KOPT-K1 (cell line): ENCODE measurements around the gene FMNL2.

ENCODE experiments used
- H3K27ac ChIP-seq: fragments of 200-600 bp; sonication (generic); 2 replicates; pipeline ENCODE4 v1.5.1; 2016; ENCODE audit warnings: antibody characterized with exemption, mild to moderate bottlenecking, low read depth, low read length; ENCODE audit not compliant: poor library complexity, severe bottlenecking
- H3K36me3 ChIP-seq: fragments of 200-600 bp; sonication (generic); 2 replicates; pipeline ENCODE4 v1.5.1; 2017; ENCODE audit warnings: antibody characterized with exemption, mild to moderate bottlenecking, low read length, moderate library complexity; ENCODE audit not compliant: insufficient read depth
- H3K9me3 ChIP-seq: fragments of 200-600 bp; sonication (generic); 2 replicates; pipeline ENCODE4 v1.5.1; 2017; ENCODE audit warnings: antibody characterized with exemption, low read length, mild to moderate bottlenecking; ENCODE audit not compliant: insufficient read depth, poor library complexity, severe bottlenecking

The FMNL2 gene

GRCh38 chr2:152352616-152353015 lies 17.6 kb downstream of the FMNL2 start:
- Histone ChIP-seq H3K36me3 (no peaks in the 10 kb centered on the region), H3K9me3 (no peaks in the 10 kb centered on the region), H3K27ac (no peak overlapping the region)

DNA sequence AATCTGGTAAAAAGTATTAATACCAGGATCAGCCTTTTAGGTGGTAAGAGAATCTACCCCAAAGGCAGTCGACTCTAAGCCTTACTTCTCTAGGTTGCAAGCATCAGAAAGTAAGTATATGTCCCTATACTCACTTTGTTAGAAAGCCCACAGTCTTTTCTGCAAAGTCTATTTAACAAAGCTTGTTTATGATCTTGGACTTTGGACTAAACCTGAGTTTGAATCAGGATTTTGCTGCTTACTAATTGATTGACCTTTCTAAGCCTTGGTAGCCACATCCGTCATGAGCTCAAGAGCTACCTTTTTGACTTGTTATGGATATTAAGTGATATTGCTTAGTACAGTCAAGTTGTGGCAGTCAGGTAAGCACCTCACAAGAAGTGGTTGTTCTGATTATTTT lies 18.4 kb downstream of the FMNL2 start:
- no peaks in the 10 kb centered on the region for H3K9me3 ChIP-seq
- H3K36me3 ChIP-seq = no peaks in the 10 kb centered on the region
- no peak overlapping the region for H3K27ac ChIP-seq

- Histone ChIP-seq H3K9me3 (no peaks in the 10 kb centered on the region), H3K36me3 (no peaks in the 10 kb centered on the region), H3K27ac (no peak overlapping the region)
Observed at GRCh38 chr2:152354069-152354755, 19.2 kb downstream of the FMNL2 start.

GRCh38 chr2:152354909-152355308 lies 19.9 kb downstream of the FMNL2 start:
- no peaks in the 10 kb centered on the region for H3K9me3 ChIP-seq
- H3K27ac ChIP-seq = no peak overlapping the region
- H3K36me3 ChIP-seq = no peaks in the 10 kb centered on the region

DNA sequence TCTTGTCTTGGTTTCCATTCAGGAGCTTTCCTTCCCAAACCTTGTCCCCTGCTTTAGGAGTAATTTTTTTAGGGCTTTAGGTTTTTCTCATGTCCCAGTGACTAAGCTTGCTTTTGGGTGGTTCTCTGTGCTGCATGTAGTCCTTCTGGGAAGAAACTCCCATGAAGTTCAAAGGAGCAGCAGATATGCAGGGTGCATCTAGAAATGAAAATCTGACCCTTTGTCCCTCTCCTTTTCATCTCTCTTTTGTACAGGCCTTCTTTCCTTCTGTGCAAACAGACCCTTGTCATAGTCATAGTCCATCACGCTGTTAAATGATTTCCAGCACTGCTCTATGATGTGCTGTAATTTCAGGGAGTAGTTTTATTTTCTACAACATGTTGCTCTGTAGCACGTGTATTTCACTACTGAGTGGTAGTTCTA lies 20.4 kb downstream of the FMNL2 start:
- H3K27ac ChIP-seq = no peak overlapping the region
- no peaks in the 10 kb centered on the region for H3K36me3 ChIP-seq
- H3K9me3 ChIP-seq = no peaks in the 10 kb centered on the region

- Histone ChIP-seq H3K9me3 (no peaks in the 10 kb centered on the region), H3K27ac (no peak overlapping the region), H3K36me3 (no peaks in the 10 kb centered on the region)
Observed at GRCh38 chr2:152359573-152360363, 24.8 kb downstream of the FMNL2 start.

- Histone ChIP-seq H3K27ac (no peak overlapping the region), H3K9me3 (no peaks in the 10 kb centered on the region), H3K36me3 (no peaks in the 10 kb centered on the region)
Observed at GRCh38 chr2:152363936-152364335, 29.0 kb downstream of the FMNL2 start.

GRCh38 chr2:152367547-152368390 lies 32.8 kb downstream of the FMNL2 start:
- Histone ChIP-seq H3K9me3 (no peaks in the 10 kb centered on the region), H3K36me3 (no peaks in the 10 kb centered on the region), H3K27ac (no peak overlapping the region)

DNA sequence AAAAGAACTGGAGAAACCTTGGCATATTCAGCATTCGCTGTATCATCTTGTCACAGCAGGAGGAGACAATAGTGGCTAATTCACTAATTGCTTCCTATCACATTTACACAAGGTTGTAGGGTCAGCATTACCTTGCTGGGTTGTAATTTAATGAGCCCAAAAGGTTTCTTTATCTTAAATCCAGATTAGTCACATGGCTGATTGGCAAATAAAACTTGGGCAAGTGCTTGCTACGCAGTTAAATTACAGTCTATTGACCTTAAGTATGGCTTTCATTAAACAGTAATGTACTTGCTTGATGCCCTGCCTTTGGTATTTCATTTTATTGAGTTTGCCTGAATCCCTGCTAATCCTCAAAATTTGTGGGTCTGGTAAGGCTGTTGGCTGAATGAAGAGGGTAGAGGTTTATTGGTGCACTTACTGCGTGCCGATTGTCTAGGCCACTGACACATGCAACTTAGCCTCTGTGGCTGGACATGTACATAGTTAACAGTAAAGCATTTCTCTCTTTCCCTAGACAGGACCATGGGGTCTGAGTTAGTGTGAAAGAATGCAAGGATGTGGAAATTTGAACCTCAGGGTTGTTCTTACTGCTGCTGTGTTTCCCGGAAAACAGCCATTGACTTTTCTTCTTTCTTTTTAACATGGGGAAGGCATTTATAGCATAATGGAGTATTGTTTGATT lies 34.3 kb downstream of the FMNL2 start:
- no peaks in the 10 kb centered on the region for H3K9me3 ChIP-seq
- no peaks in the 10 kb centered on the region for H3K36me3 ChIP-seq
- H3K27ac ChIP-seq = no peak overlapping the region

- Histone ChIP-seq H3K36me3 (no peaks in the 10 kb centered on the region), H3K27ac (no peak overlapping the region), H3K9me3 (no peaks in the 10 kb centered on the region)
Observed at GRCh38 chr2:152370783-152371182, 35.8 kb downstream of the FMNL2 start.

DNA sequence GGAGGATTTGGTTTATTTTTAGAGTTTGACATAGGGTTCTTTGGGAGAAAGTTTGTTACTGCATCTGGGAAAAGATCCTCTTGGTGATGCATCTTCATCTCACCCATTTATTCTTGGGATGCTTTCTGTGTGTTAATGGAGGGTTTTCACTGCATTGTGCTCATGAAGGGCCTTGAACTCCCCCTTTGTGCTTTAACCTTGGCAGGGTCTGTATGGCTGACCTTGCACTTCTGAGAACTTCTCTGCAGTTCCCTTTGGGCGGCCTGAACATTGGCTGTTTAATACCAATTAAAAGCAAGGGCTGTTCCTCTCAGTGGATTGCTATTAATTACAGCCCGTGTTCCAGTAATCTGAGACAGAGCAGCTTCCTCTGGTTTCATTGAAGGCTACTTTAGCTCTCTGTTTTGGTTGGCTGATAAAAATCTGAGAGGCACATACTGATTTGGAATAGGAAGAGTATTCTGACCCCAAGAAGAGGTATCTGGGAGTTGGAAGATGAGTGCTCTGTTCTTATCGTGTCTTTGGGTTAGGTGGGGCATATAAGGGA lies 37.5 kb downstream of the FMNL2 start:
- no peaks in the 10 kb centered on the region for H3K36me3 ChIP-seq
- no peak overlapping the region for H3K27ac ChIP-seq

GRCh38 chr2:152375174-152375573 lies 40.2 kb downstream of the FMNL2 start:
- H3K36me3 ChIP-seq = no peaks in the 10 kb centered on the region

More for the DNA sequence above, 37.5 kb downstream of the FMNL2 start:
- no peaks in the 10 kb centered on the region for H3K9me3 ChIP-seq

GRCh38 chr2:152376385-152376784 lies 41.4 kb downstream of the FMNL2 start:
- Histone ChIP-seq H3K27ac (no peak overlapping the region), H3K36me3 (no peaks in the 10 kb centered on the region), H3K9me3 (no peaks in the 10 kb centered on the region)

More at GRCh38 chr2:152375174-152375573, 40.2 kb downstream of the FMNL2 start:
- Histone ChIP-seq H3K9me3 (no peaks in the 10 kb centered on the region), H3K27ac (no peak overlapping the region)

- Histone ChIP-seq H3K9me3 (no peaks in the 10 kb centered on the region), H3K36me3 (no peaks in the 10 kb centered on the region), H3K27ac (no peak overlapping the region)
Observed at GRCh38 chr2:152376968-152377367, 42.0 kb downstream of the FMNL2 start.
